Ovary (tissue), 9 donors: ENCODE results near the gene SLC38A1. TPM values are rescaled to one million over a fixed set of nuclear protein-coding genes. Genes with fewer than 3 reads are reported as not detected.
"Not testable (repeated sequence)": the region's sequence is repeated elsewhere in the genome, so short reads cannot be mapped to it uniquely, and the experiment has no call there.

Experiments
- DNase-seq, 5 donors: peaks; one replicate each; pipeline ENCODE4 v3.0.0-alpha.2; 2019 to 2020
- H3K27ac ChIP-seq, 2 donors: fragments of 200-600 bp; one replicate each; pipeline versions ENCODE4 v1.5.1 to v1.8.0; 2019 to 2022
- H3K27me3 ChIP-seq: fragments of 200-600 bp; one replicate; pipeline ENCODE4 v1.8.0; 2022
- H3K36me3 ChIP-seq: fragments of 200-600 bp; sonication (generic); one replicate; pipeline ENCODE4 v1.5.1; 2019
- H3K4me1 ChIP-seq: one replicate; pipeline ENCODE4 v1.8.1; 2013; ENCODE audit warnings: mild to moderate bottlenecking, moderate library complexity; ENCODE audit not compliant: insufficient read depth
- H3K4me3 ChIP-seq: fragments of 200-600 bp; sonication (generic); one replicate; pipeline ENCODE4 v1.5.1; 2017
- H3K9me3 ChIP-seq, 2 donors: fragments of 200-600 bp in 1 of 2; sonication (generic) in 1 of 2; one replicate each; pipeline versions ENCODE4 v1.5.1 to v1.8.1; 2013 to 2019; ENCODE audit warnings: mild to moderate bottlenecking in 1 of 2, moderate library complexity in 1 of 2
- CTCF ChIP-seq, 3 donors: fragments of 450-650 bp in 2 of 3; fragments of 200-600 bp in 1 of 3; IDR thresholded peaks; one replicate each; pipeline versions ENCODE4 v1.5.1 to v1.8.0; 2016 to 2022; ENCODE audit warnings: antibody characterized with exemption in 3 of 3, mild to moderate bottlenecking in 1 of 3
- EP300 ChIP-seq: sonication (generic); formaldehyde crosslinking; IDR thresholded peaks from one replicate; pipeline ENCODE4 v1.6.1; 2017; ENCODE audit warnings: antibody characterized with exemption
- POLR2A ChIP-seq: fragments of 450-650 bp; IDR thresholded peaks from one replicate; pipeline ENCODE4 v1.6.1; 2017; ENCODE audit warnings: antibody characterized with exemption, mild to moderate bottlenecking, moderate library complexity
- WGBS, 3 donors: extraction: QIAGEN DNeasy Blood & Tissue Kit in 1 of 3; methylation state at CpG; one replicate each; pipeline versions ENCODE4 v1.1.5 to v1.1.7; 2013 to 2017; 5-methylcytosine and 5-hydroxymethylcytosine counted together
- intact Hi-C, 4 donors: fragments of 100-400 bp; cut with DNase I; formaldehyde crosslinking; loops; one replicate each; pipeline versions ENCODE4 v1.11.0 to v1.15.1; 2022 to 2023
- polyA plus RNA-seq, 2 donors: library from polyadenylated mRNA; stranded (reverse); fragments of 200-250 nt in 1 of 2; fragments of 350-450 nt in 1 of 2; fragmentation: Illumina TruSeq in 1 of 2; extraction: RNeasy Lipid Tissue Mini Kit (QIAGEN cat#74804) in 1 of 2; gene quantifications; one replicate each; pipeline ENCODE4 v1.2.3, GENCODE V29; 2013 to 2014
- total RNA-seq, 7 donors: library from RNA; depleted of rRNA in 2 of 7; stranded (reverse); fragments of >200 nt in 2 of 7; fragmentation: NEBNext Ultra II Directional in 3 of 7; extraction: Animal tissue kit (Norgen Biotek cat#: 25700) in 3 of 7; gene quantifications; one replicate each; pipeline versions ENCODE4 v1.1.0 to v1.2.4, GENCODE V29; 2016 to 2023
- donor health status: DM: no; HTN: no; CAD: no; lungs with moderate emphysema.
- donor health status: DM: no; HTN: no; CAD: no.
- donor health status: Bipolar disorder and iron deficiency.
- donor health status: DM: yes; HTN: yes; CAD: no.
- donor health status: DM: no; HTN: no; CAD: no.
- donor health status: DM: yes; HTN: yes; CAD: no.

SLC38A1 gene
- total and polyA plus RNA-seq, 9 donors, result 4.6 to 86.3 (median 27.9) TPM

GRCh38 chr12:46292754-46293402 is 24.0 kb upstream of the SLC38A1 start:
- intact Hi-C loops, result no loop called here
- TF ChIP-seq POLR2A (no peak), CTCF (IDR thresholded peaks at IDR 0.05) (no peak), EP300 (no peak)
- Histone ChIP-seq H3K9me3 (no peaks in the 10 kb centered on the region), H3K4me3 (no peak overlapping the region), H3K27ac (no peak overlapping the region), H3K4me1 (no peaks in the 10 kb centered on the region), H3K36me3 (no peaks in the 10 kb centered on the region), H3K27me3 (no peaks in the 10 kb centered on the region)
- DNase-seq, result no peak
- 76 to 84% (median 79%) methylated on average over 2 of the region's 2 CpGs for WGBS, 3 donors

GRCh38 chr12:46291953-46292352 is 23.1 kb upstream of the SLC38A1 start:
- intact Hi-C loops, result not testable (repeated sequence)

GRCh38 chr12:46285177-46285576 is 16.3 kb upstream of the SLC38A1 start:
- WGBS, 3 donors, result 46 to 75% (median 65%) methylated on average over 2 of the region's 2 CpGs
- intact Hi-C loops, result not testable (repeated sequence)
- peaks cover 3 to 11% of the 10 kb centered on the region in 2 donors for H3K9me3 ChIP-seq

More at GRCh38 chr12:46291953-46292352, 23.1 kb upstream of the SLC38A1 start:
- not testable (repeated sequence) for H3K36me3 ChIP-seq, H3K9me3 ChIP-seq, DNase-seq, H3K4me1 ChIP-seq, H3K4me3 ChIP-seq, H3K27me3 ChIP-seq, H3K27ac ChIP-seq
- WGBS, 3 donors, result 93 to 96% (median 96%) methylated on average over 3 of the region's 3 CpGs

GRCh38 chr12:46282829-46283228 is 14.0 kb upstream of the SLC38A1 start:
- Histone ChIP-seq H3K9me3 (peaks cover 3 to 11% of the 10 kb centered on the region in 2 donors), H3K27ac (no peak overlapping the region), H3K27me3 (no peaks in the 10 kb centered on the region), H3K4me3 (no peak overlapping the region), H3K4me1 (no peaks in the 10 kb centered on the region), H3K36me3 (no peaks in the 10 kb centered on the region)
- no peak for TF ChIP-seq POLR2A
- no peak for TF ChIP-seq EP300
- no peak for TF ChIP-seq CTCF (IDR thresholded peaks at IDR 0.05)
- no peak for DNase-seq
- intact Hi-C loops, result no loop called here

More at GRCh38 chr12:46285177-46285576, 16.3 kb upstream of the SLC38A1 start:
- not testable (repeated sequence) for DNase-seq, H3K27ac ChIP-seq, H3K4me1 ChIP-seq, H3K27me3 ChIP-seq, H3K36me3 ChIP-seq, H3K4me3 ChIP-seq

GRCh38 chr12:46276756-46277155 is 7.9 kb upstream of the SLC38A1 start:
- H3K27me3 ChIP-seq, result no peaks in the 10 kb centered on the region
- 76 to 88% (median 79%) methylated on average over 3 of the region's 3 CpGs for WGBS, 3 donors
- intact Hi-C loops, result no loop called here
- no peaks in the 10 kb centered on the region for H3K4me1 ChIP-seq
- no peak overlapping the region for H3K27ac ChIP-seq
- H3K36me3 ChIP-seq, result no peaks in the 10 kb centered on the region
- H3K9me3 ChIP-seq, result no peaks in the 10 kb centered on the region
- no peak overlapping the region for H3K4me3 ChIP-seq
- no peak for DNase-seq
- TF ChIP-seq EP300, result no peak
- no peak for TF ChIP-seq POLR2A
- TF ChIP-seq CTCF (IDR thresholded peaks at IDR 0.05), result no peak
